Measurements from ENCODE around the gene SNRNP25.
"Not testable (repeated sequence)": the region's sequence is repeated elsewhere in the genome, so short reads cannot be mapped to it uniquely, and the experiment has no call there.

Gene SNRNP25

GRCh38 chr16:35678-36305 is 17.8 kb upstream of the SNRNP25 start:
- peak overlapping the region in 1 of 2 experiments; percentile 30 for H3K27ac ChIP-seq (ENCODE audit: insufficient read depth in 1 of 2, low read depth in 1 of 2, low read length in 2 of 2, poor library complexity in 1 of 2, severe bottlenecking in 2 of 2)
- CTCF ChIA-PET: interaction anchor here (1.0 to 2.0 kb wide), 2 partner anchors 30 to 61 kb away, joined by 3 to 7 read pairs; no protein-coding TSS in a partner anchor
- 75% methylated on average over 7 of the region's 11 CpGs for WGBS (ENCODE audit: insufficient coverage)

GRCh38 chr16:36336-36984 is 17.2 kb upstream of the SNRNP25 start:
- ChIA-PET CTCF (interaction anchor here (1.0 to 1.4 kb wide), 2 partner anchors 10 to 60 kb away, joined by 3 to 4 read pairs; no protein-coding TSS in a partner anchor), POLR2A (interaction anchor here (0.6 kb wide), 1 partner anchor 43 kb away, joined by 3 read pairs; no protein-coding TSS in a partner anchor)

More at GRCh38 chr16:35678-36305, 17.8 kb upstream of the SNRNP25 start:
- no peaks in the 10 kb centered on the region for H3K27me3 ChIP-seq (replicated peaks in 2 of 5; ENCODE audit: control insufficient read depth in 4 of 5, insufficient read depth in 5 of 5, low read length in 4 of 5)
- DNase-seq: no peak
- H3K9me3 ChIP-seq (ENCODE audit: control extremely low read depth in 1 of 5, control insufficient read depth in 4 of 5, insufficient read depth in 2 of 5, low read depth in 1 of 5, low read length in 4 of 5): no peaks in the 10 kb centered on the region
- H3K4me1 ChIP-seq (ENCODE audit: control extremely low read depth in 1 of 4, control insufficient read depth in 4 of 4, insufficient read depth in 4 of 4, low read length in 3 of 4): peaks cover 0 to 41% (median 24%) of the 10 kb centered on the region in 4 experiments
- POLR2A ChIA-PET: interaction anchor here (0.6 kb wide), 1 partner anchor 44 kb away, joined by 3 read pairs; no protein-coding TSS in a partner anchor
- peaks cover 0 to 24% (median 2%) of the 10 kb centered on the region in 4 experiments for H3K36me3 ChIP-seq (ENCODE audit: control insufficient read depth in 4 of 4, insufficient read depth in 4 of 4, low read length in 3 of 4)
- H3K4me3 ChIP-seq (ENCODE audit: control insufficient read depth in 1 of 7, extremely low read depth in 1 of 7, insufficient read depth in 4 of 7, low read depth in 2 of 7, low read length in 6 of 7): peak overlapping the region in 1 of 7 experiments; percentile 13

GRCh38 chr16:37511-37910 is 16.1 kb upstream of the SNRNP25 start:
- ChIA-PET CTCF (interaction anchor here (1.4 kb wide), 1 partner anchor 9 kb away, joined by 4 read pairs; no protein-coding TSS in a partner anchor), POLR2A (no interaction called here)
- Histone ChIP-seq H3K4me3 (ENCODE audit: control insufficient read depth in 1 of 7, extremely low read depth in 1 of 7, insufficient read depth in 4 of 7, low read depth in 2 of 7, low read length in 6 of 7) (no peak overlapping the region), H3K27ac (ENCODE audit: insufficient read depth in 1 of 2, low read depth in 1 of 2, low read length in 2 of 2, poor library complexity in 1 of 2, severe bottlenecking in 2 of 2) (no peak overlapping the region), H3K4me1 (ENCODE audit: control extremely low read depth in 1 of 4, control insufficient read depth in 4 of 4, insufficient read depth in 4 of 4, low read length in 3 of 4) (peaks cover 0 to 43% (median 24%) of the 10 kb centered on the region in 4 experiments), H3K36me3 (ENCODE audit: control insufficient read depth in 4 of 4, insufficient read depth in 4 of 4, low read length in 3 of 4) (peaks cover 0 to 38% (median 7%) of the 10 kb centered on the region in 4 experiments), H3K9me3 (ENCODE audit: control extremely low read depth in 1 of 5, control insufficient read depth in 4 of 5, insufficient read depth in 2 of 5, low read depth in 1 of 5, low read length in 4 of 5) (no peaks in the 10 kb centered on the region), H3K27me3 (replicated peaks in 2 of 5; ENCODE audit: control insufficient read depth in 4 of 5, insufficient read depth in 5 of 5, low read length in 4 of 5) (no peaks in the 10 kb centered on the region)
- no peak for DNase-seq
- WGBS (ENCODE audit: insufficient coverage): 96% methylated on average over 4 of the region's 5 CpGs

More at GRCh38 chr16:36336-36984, 17.2 kb upstream of the SNRNP25 start:
- Histone ChIP-seq H3K4me1 (ENCODE audit: control extremely low read depth in 1 of 4, control insufficient read depth in 4 of 4, insufficient read depth in 4 of 4, low read length in 3 of 4) (peaks cover 0 to 41% (median 24%) of the 10 kb centered on the region in 4 experiments), H3K9me3 (ENCODE audit: control extremely low read depth in 1 of 5, control insufficient read depth in 4 of 5, insufficient read depth in 2 of 5, low read depth in 1 of 5, low read length in 4 of 5) (no peaks in the 10 kb centered on the region), H3K27me3 (replicated peaks in 2 of 5; ENCODE audit: control insufficient read depth in 4 of 5, insufficient read depth in 5 of 5, low read length in 4 of 5) (no peaks in the 10 kb centered on the region), H3K4me3 (ENCODE audit: control insufficient read depth in 1 of 7, extremely low read depth in 1 of 7, insufficient read depth in 4 of 7, low read depth in 2 of 7, low read length in 6 of 7) (no peak overlapping the region), H3K27ac (ENCODE audit: insufficient read depth in 1 of 2, low read depth in 1 of 2, low read length in 2 of 2, poor library complexity in 1 of 2, severe bottlenecking in 2 of 2) (no peak overlapping the region), H3K36me3 (ENCODE audit: control insufficient read depth in 4 of 4, insufficient read depth in 4 of 4, low read length in 3 of 4) (peaks cover 0 to 28% (median 3%) of the 10 kb centered on the region in 4 experiments)
- WGBS (ENCODE audit: insufficient coverage): 96% methylated on average over 9 of the region's 15 CpGs
- no peak for DNase-seq

GRCh38 chr16:38206-38605 is 15.4 kb upstream of the SNRNP25 start:
- POLR2A ChIA-PET: interaction anchor here (1.7 kb wide), 1 partner anchor 15 kb away, joined by 4 read pairs; the partner anchor contains the start of genes POLR3K and SNRNP25
- CTCF ChIA-PET: interaction anchor here (0.7 to 1.7 kb wide), 5 partner anchors 8 to 70 kb away, joined by 3 to 6 read pairs (median 3); no protein-coding TSS in a partner anchor
- DNase-seq; H3K9me3 ChIP-seq (ENCODE audit: control extremely low read depth in 1 of 5, control insufficient read depth in 4 of 5, insufficient read depth in 2 of 5, low read depth in 1 of 5, low read length in 4 of 5); H3K27ac ChIP-seq (ENCODE audit: insufficient read depth in 1 of 2, low read depth in 1 of 2, low read length in 2 of 2, poor library complexity in 1 of 2, severe bottlenecking in 2 of 2); H3K4me3 ChIP-seq (ENCODE audit: control insufficient read depth in 1 of 7, extremely low read depth in 1 of 7, insufficient read depth in 4 of 7, low read depth in 2 of 7, low read length in 6 of 7); H3K27me3 ChIP-seq (replicated peaks in 2 of 5; ENCODE audit: control insufficient read depth in 4 of 5, insufficient read depth in 5 of 5, low read length in 4 of 5): not testable (repeated sequence)
- WGBS (ENCODE audit: insufficient coverage): 90% methylated on average over 9 of the region's 11 CpGs
- Histone ChIP-seq H3K4me1 (ENCODE audit: control extremely low read depth in 1 of 4, control insufficient read depth in 4 of 4, insufficient read depth in 4 of 4, low read length in 3 of 4) (peaks cover 0 to 44% (median 24%) of the 10 kb centered on the region in 4 experiments), H3K36me3 (ENCODE audit: control insufficient read depth in 4 of 4, insufficient read depth in 4 of 4, low read length in 3 of 4) (peaks cover 0 to 45% (median 12%) of the 10 kb centered on the region in 4 experiments)

GRCh38 chr16:38941-39892 is 14.4 kb upstream of the SNRNP25 start:
- DNase-seq: peak in 2 of 3 donors; percentile 30 to 51
- peaks cover 0 to 50% (median 17%) of the 10 kb centered on the region in 4 experiments for H3K36me3 ChIP-seq (ENCODE audit: control insufficient read depth in 4 of 4, insufficient read depth in 4 of 4, low read length in 3 of 4)
- CTCF ChIA-PET: interaction anchor here (0.9 to 1.7 kb wide), 4 partner anchors 17 to 58 kb away, joined by 3 to 6 read pairs (median 3); no protein-coding TSS in a partner anchor
- H3K4me1 ChIP-seq (ENCODE audit: control extremely low read depth in 1 of 4, control insufficient read depth in 4 of 4, insufficient read depth in 4 of 4, low read length in 3 of 4): peaks cover 0 to 41% (median 23%) of the 10 kb centered on the region in 4 experiments
- peak overlapping the region in 1 of 2 experiments; percentile 36 for H3K27ac ChIP-seq (ENCODE audit: insufficient read depth in 1 of 2, low read depth in 1 of 2, low read length in 2 of 2, poor library complexity in 1 of 2, severe bottlenecking in 2 of 2)
- POLR2A ChIA-PET: interaction anchor here (1.7 kb wide), 1 partner anchor 14 kb away, joined by 4 read pairs; the partner anchor contains the start of genes POLR3K and SNRNP25
- no peak overlapping the region for H3K4me3 ChIP-seq (ENCODE audit: control insufficient read depth in 1 of 7, extremely low read depth in 1 of 7, insufficient read depth in 4 of 7, low read depth in 2 of 7, low read length in 6 of 7)
- H3K9me3 ChIP-seq (ENCODE audit: control extremely low read depth in 1 of 5, control insufficient read depth in 4 of 5, insufficient read depth in 2 of 5, low read depth in 1 of 5, low read length in 4 of 5): no peaks in the 10 kb centered on the region
- H3K27me3 ChIP-seq (replicated peaks in 2 of 5; ENCODE audit: control insufficient read depth in 4 of 5, insufficient read depth in 5 of 5, low read length in 4 of 5): no peaks in the 10 kb centered on the region
- WGBS (ENCODE audit: insufficient coverage): 70% methylated on average over 5 of the region's 13 CpGs

GRCh38 chr16:41439-42068 is 12.1 kb upstream of the SNRNP25 start:
- H3K27ac ChIP-seq (ENCODE audit: insufficient read depth in 1 of 2, low read depth in 1 of 2, low read length in 2 of 2, poor library complexity in 1 of 2, severe bottlenecking in 2 of 2): no peak overlapping the region
- DNase-seq: no peak
- no peaks in the 10 kb centered on the region for H3K27me3 ChIP-seq (replicated peaks in 2 of 5; ENCODE audit: control insufficient read depth in 4 of 5, insufficient read depth in 5 of 5, low read length in 4 of 5)
- 98% methylated on average over 18 of the region's 22 CpGs for WGBS (ENCODE audit: insufficient coverage)
- ChIA-PET CTCF (no interaction called here), POLR2A (no interaction called here)
- H3K4me1 ChIP-seq (ENCODE audit: control extremely low read depth in 1 of 4, control insufficient read depth in 4 of 4, insufficient read depth in 4 of 4, low read length in 3 of 4): peaks cover 0 to 23% (median 7%) of the 10 kb centered on the region in 4 experiments
- no peaks in the 10 kb centered on the region for H3K9me3 ChIP-seq (ENCODE audit: control extremely low read depth in 1 of 5, control insufficient read depth in 4 of 5, insufficient read depth in 2 of 5, low read depth in 1 of 5, low read length in 4 of 5)
- H3K4me3 ChIP-seq (ENCODE audit: control insufficient read depth in 1 of 7, extremely low read depth in 1 of 7, insufficient read depth in 4 of 7, low read depth in 2 of 7, low read length in 6 of 7): no peak overlapping the region
- peaks cover 3 to 69% (median 32%) of the 10 kb centered on the region in 4 experiments for H3K36me3 ChIP-seq (ENCODE audit: control insufficient read depth in 4 of 4, insufficient read depth in 4 of 4, low read length in 3 of 4)

Measured in common myeloid progenitor, CD34-positive (primary cell).